AG09309 (cell line): ENCODE results near the gene GLYR1.

Experiments
- DNase-seq: peaks from one replicate; pipeline ENCODE4 v3.0.0-alpha.2; 2010; ENCODE audit warnings: low read depth
- H3K4me3 ChIP-seq: 2 replicates; pipeline ENCODE4 v1.5.1; 2011; ENCODE audit warnings: mild to moderate bottlenecking, low read depth, low read length, moderate library complexity; ENCODE audit not compliant: control insufficient read depth
- TF ChIP-seq, protein P1 (sequence below): IDR thresholded peaks from 2 replicates; pipeline ENCODE4 v1.5.1; 2011; ENCODE audit warnings: mild to moderate bottlenecking, low read depth, low read length, inconsistent platforms; ENCODE audit not compliant: insufficient read depth, control insufficient read depth; ENCODE audit errors: missing control alignments

The GLYR1 gene

DNA sequence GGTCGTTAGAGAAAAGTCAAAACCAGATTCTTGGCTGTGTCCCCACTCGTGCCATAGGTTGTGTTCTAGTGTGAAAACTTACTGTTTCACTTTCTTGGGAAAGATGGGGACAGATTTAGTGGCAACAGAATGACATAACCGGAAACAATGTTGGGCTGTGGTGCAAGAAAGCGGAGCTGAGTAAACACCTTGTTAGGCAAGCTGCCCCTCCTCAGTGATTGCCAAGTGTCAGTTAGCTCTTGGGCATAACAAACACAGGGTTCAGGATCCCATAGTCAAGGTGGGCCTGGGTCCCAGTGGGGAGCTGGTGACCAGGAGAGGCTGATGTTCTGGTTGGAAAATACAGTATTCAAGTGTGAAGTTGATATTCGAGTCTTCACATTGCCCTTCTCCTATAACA lies 15.6 kb upstream of the GLYR1 start:
- TF ChIP-seq, protein P1, sequence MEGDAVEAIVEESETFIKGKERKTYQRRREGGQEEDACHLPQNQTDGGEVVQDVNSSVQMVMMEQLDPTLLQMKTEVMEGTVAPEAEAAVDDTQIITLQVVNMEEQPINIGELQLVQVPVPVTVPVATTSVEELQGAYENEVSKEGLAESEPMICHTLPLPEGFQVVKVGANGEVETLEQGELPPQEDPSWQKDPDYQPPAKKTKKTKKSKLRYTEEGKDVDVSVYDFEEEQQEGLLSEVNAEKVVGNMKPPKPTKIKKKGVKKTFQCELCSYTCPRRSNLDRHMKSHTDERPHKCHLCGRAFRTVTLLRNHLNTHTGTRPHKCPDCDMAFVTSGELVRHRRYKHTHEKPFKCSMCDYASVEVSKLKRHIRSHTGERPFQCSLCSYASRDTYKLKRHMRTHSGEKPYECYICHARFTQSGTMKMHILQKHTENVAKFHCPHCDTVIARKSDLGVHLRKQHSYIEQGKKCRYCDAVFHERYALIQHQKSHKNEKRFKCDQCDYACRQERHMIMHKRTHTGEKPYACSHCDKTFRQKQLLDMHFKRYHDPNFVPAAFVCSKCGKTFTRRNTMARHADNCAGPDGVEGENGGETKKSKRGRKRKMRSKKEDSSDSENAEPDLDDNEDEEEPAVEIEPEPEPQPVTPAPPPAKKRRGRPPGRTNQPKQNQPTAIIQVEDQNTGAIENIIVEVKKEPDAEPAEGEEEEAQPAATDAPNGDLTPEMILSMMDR: no peak
- H3K4me3 ChIP-seq: no peak overlapping the region
- no peak for DNase-seq

GRCh38 chr16:4860727-4861342 lies 13.7 kb upstream of the GLYR1 start:
- TF ChIP-seq, protein P1: no peak
- H3K4me3 ChIP-seq: no peak overlapping the region
- no peak for DNase-seq

GRCh38 chr16:4859900-4860255 lies 12.8 kb upstream of the GLYR1 start:
- DNase-seq: no peak
- H3K4me3 ChIP-seq: no peak overlapping the region
- TF ChIP-seq, protein P1: no peak

DNA sequence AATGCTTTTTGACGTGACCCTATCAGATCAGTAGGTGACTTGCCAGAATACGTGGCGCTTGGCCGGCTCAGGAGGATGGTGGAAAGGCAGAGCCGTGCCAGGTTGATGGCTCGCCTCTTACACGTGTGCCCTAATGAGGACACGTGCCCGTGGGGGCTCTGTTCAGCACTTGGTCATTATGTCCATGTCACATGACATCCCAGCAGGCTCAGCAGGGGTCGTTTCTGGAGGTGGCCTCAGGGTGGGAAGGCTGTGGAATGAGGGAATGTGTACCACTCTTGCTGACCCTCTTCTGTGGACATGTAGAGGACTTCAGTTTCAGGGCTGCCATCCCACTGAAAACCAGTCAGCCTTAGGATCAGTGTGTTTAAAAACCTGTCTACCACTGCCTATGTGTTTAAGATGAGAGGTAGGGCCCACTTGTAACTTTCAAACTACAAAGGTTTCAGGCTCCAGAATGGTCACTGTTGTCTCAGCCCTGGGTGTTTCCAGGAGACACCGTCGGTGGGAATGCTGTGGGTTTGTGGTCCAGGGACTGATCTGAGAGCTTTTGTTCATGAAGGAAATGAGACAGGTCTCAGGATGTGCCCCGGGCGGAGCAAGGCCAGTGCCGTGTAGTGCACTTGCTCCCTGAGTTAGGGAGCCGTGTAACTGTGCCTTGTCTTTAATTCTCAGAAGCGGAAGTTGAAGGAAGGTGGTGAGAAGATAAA lies 12.3 kb upstream of the GLYR1 start:
- TF ChIP-seq, protein P1: no peak
- H3K4me3 ChIP-seq: no peak overlapping the region
- no peak for DNase-seq

DNA sequence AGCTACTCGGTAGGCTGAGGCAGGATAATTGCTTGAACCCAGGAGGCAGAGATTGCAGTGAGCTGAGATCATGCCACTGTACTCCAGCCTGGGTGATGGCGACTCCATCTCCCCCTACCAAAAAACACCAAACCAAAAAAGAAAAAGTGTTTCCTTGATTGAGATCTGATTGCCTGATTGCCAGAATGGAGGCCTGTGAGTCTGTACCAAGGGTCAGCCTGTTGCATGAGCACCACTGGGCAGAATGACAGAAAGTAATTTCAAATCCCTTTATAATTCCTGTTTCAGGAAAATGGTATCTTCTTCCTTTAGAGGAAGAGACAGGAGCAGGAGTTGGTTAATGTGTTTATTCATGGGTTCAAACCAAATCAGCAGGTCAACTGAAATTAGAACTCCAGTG lies 8.7 kb upstream of the GLYR1 start:
- DNase-seq: no peak
- TF ChIP-seq, protein P1: no peak
- no peak overlapping the region for H3K4me3 ChIP-seq

DNA sequence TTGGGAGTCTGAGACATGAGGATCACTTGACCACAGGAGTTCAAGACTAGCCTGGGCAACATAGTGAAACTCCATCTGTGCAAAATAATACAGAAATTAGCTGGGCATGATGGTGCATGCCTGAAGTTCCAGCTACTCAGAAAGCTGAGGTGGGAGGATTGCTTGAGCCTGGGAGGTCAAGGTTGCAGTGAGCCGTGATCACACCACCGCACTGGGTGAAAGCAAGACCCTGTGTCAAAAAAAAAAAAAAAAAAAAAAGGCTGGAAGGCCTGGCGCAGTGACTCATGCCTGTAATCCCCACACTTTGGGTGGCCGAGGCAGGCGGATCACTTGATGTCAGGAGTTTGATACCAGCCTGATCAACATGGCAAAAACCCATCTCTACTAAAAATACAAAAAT lies 8.3 kb upstream of the GLYR1 start:
- TF ChIP-seq, protein P1: no peak
- DNase-seq: no peak
- H3K4me3 ChIP-seq: no peak overlapping the region
